Body of pancreas (tissue), 4 donors: ENCODE results near the gene RAB40C. TPM values are rescaled to one million over a fixed set of nuclear protein-coding genes. Genes with fewer than 3 reads are reported as not detected.

Experiments used
- ATAC-seq: fragments of 150-250 bp; one replicate; pipeline ENCODE4 v1.9.1; 2016
- DNase-seq, 4 donors: peaks; one replicate each; pipeline ENCODE4 v3.0.0-alpha.2; 2019
- H3K27ac ChIP-seq, 4 donors: fragments of 200-600 bp; sonication (generic); 1 replicate in 3 of 4; 2 replicates in 1 of 4; pipeline versions ENCODE4 v1.5.1 to v1.6.1; 2016 to 2019; ENCODE audit warnings: mild to moderate bottlenecking in 1 of 4, mixed read lengths in 1 of 4, moderate library complexity in 1 of 4
- H3K27me3 ChIP-seq, 2 donors: fragments of 200-600 bp; sonication (generic); one replicate each; pipeline ENCODE4 v1.6.0; 2016; ENCODE audit warnings: mild to moderate bottlenecking in 1 of 2
- H3K36me3 ChIP-seq, 2 donors: fragments of 200-600 bp; sonication (generic); replicated peaks in 1 of 2; 2 replicates each; pipeline ENCODE4 v1.5.1; 2016; ENCODE audit warnings: low read depth in 2 of 2; ENCODE audit not compliant: insufficient read depth in 1 of 2
- H3K4me1 ChIP-seq: fragments of 200-600 bp; sonication (generic); one replicate; pipeline ENCODE4 v1.6.0; 2016
- H3K4me3 ChIP-seq, 2 donors: fragments of 200-600 bp; sonication (generic); 1 replicate in 1 of 2; 2 replicates in 1 of 2; pipeline ENCODE4 v1.5.1; 2016 to 2019
- H3K9me3 ChIP-seq, 3 donors: fragments of 200-600 bp; sonication (generic); 1 replicate in 2 of 3; 2 replicates in 1 of 3; pipeline ENCODE4 v1.5.1; 2016
- CTCF ChIP-seq, 7 experiments: fragments of 450-650 bp in 4 of 7; fragments of 200-600 bp in 3 of 7; sonication (generic) in 3 of 7; IDR thresholded peaks; one replicate each; pipeline ENCODE4 v1.5.1; 2016 to 2019; ENCODE audit warnings: antibody characterized with exemption in 7 of 7
- POLR2A ChIP-seq, 3 donors: fragments of 450-650 bp; IDR thresholded peaks; one replicate each; pipeline ENCODE4 v1.6.1; 2016; ENCODE audit warnings: antibody characterized with exemption in 3 of 3, mild to moderate bottlenecking in 2 of 3
- WGBS, 2 donors: methylation state at CpG; one replicate each; pipeline ENCODE4 v1.1.5; 2017; 5-methylcytosine and 5-hydroxymethylcytosine counted together
- intact Hi-C: fragments of 100-400 bp; cut with DNase I; formaldehyde crosslinking; loops from one replicate; pipeline ENCODE4 v1.15.1; 2023
- total RNA-seq, 2 donors: library from RNA; depleted of rRNA; stranded (reverse); fragments of >200 nt; gene quantifications; one replicate each; pipeline ENCODE4 v1.1.0, GENCODE V29; 2016

The RAB40C gene
- total RNA-seq, 2 donors from 2014 or later = 37.2 to 41.0 TPM

- no peak for DNase-seq
- 87 to 88% methylated on average over 6 to 12 of the region's 12 CpGs for WGBS, 2 donors
Measured at GRCh38 chr16:644556-644955, 54.7 kb downstream of the RAB40C start.

GRCh38 chr16:645852-646678, 56.2 kb downstream of the RAB40C start:
- TF ChIP-seq POLR2A (IDR thresholded peaks at IDR 0.05) (no peak), CTCF (IDR thresholded peaks at IDR 0.05) (no peak)
- peak in 2 of 4 donors; percentile 69 to 75 for DNase-seq
- no peaks in the 10 kb centered on the region for H3K36me3 ChIP-seq
- WGBS, 2 donors = 71% methylated on average over 25 to 30 of the region's 32 CpGs
- no peaks in the 10 kb centered on the region for H3K27me3 ChIP-seq
- intact Hi-C loops = no loop called here
- ATAC-seq = no peak
- no peak overlapping the region for H3K4me3 ChIP-seq
- H3K4me1 ChIP-seq = peaks cover 89% of the 10 kb centered on the region
- no peaks in the 10 kb centered on the region for H3K9me3 ChIP-seq
- H3K27ac ChIP-seq = peak overlapping the region; percentile 92 to 96 (median 95)

More at GRCh38 chr16:644556-644955, 54.7 kb downstream of the RAB40C start:
- Histone ChIP-seq H3K27me3 (no peaks in the 10 kb centered on the region), H3K27ac (peak overlapping the region in 2 of 4 donors; percentile 95 to 96), H3K4me3 (no peak overlapping the region), H3K36me3 (no peaks in the 10 kb centered on the region), H3K4me1 (peaks cover 83% of the 10 kb centered on the region), H3K9me3 (no peaks in the 10 kb centered on the region)
- ATAC-seq = no peak
- TF ChIP-seq POLR2A (IDR thresholded peaks at IDR 0.05) (no peak), CTCF (IDR thresholded peaks at IDR 0.05) (no peak)
- intact Hi-C loops = no loop called here

GRCh38 chr16:646679-647172, 56.9 kb downstream of the RAB40C start:
- no peak for ATAC-seq
- no peak for DNase-seq
- TF ChIP-seq CTCF (IDR thresholded peaks at IDR 0.05) (no peak), POLR2A (IDR thresholded peaks at IDR 0.05) (no peak)
- Histone ChIP-seq H3K27me3 (no peaks in the 10 kb centered on the region), H3K4me1 (peaks cover 82% of the 10 kb centered on the region), H3K36me3 (no peaks in the 10 kb centered on the region), H3K4me3 (no peak overlapping the region), H3K9me3 (no peaks in the 10 kb centered on the region), H3K27ac (peak overlapping the region; percentile 92 to 96 (median 95))
- WGBS, 2 donors = 71 to 80% methylated on average over 9 to 18 of the region's 22 CpGs
- intact Hi-C loops = no loop called here

- Histone ChIP-seq H3K27ac (peak overlapping the region; percentile 92 to 96 (median 95)), H3K4me3 (no peak overlapping the region), H3K36me3 (no peaks in the 10 kb centered on the region), H3K4me1 (peaks cover 81% of the 10 kb centered on the region), H3K9me3 (no peaks in the 10 kb centered on the region), H3K27me3 (no peaks in the 10 kb centered on the region)
- ATAC-seq (no peak), DNase-seq (peak in 3 of 4 donors; percentile 42 to 64 (median 64))
- 64 to 68% methylated on average over 9 to 25 of the region's 25 CpGs for WGBS, 2 donors
- TF ChIP-seq POLR2A (IDR thresholded peaks at IDR 0.05) (no peak), CTCF (IDR thresholded peaks at IDR 0.05) (no peak)
- intact Hi-C loops = no loop called here
Measured at GRCh38 chr16:647173-647902, 57.5 kb downstream of the RAB40C start.
